Kidney (tissue), 14 donors: ENCODE data around the gene MAGI1. TPM values are rescaled to one million over a fixed set of nuclear protein-coding genes. Genes with fewer than 3 reads are reported as not detected.

ENCODE experiments used
- DNase-seq, 5 donors: peaks; one replicate each; pipeline ENCODE4 v3.0.0-alpha.2; 2013 to 2020
- FAIRE-seq: peaks from 2 replicates; lab custom pipeline; 2012; peaks lifted over from hg19 to GRCh38; lab: Jason Lieb, UNC
- H3K27ac ChIP-seq, 2 donors: one replicate each; pipeline ENCODE4 v1.7.0; 2013; ENCODE audit warnings: low read depth in 2 of 2, low read length in 2 of 2, inconsistent platforms in 1 of 2
- H3K27me3 ChIP-seq: one replicate; pipeline ENCODE4 v1.7.1; 2013; ENCODE audit warnings: low read length, inconsistent platforms; ENCODE audit not compliant: control insufficient read depth, insufficient read depth
- H3K36me3 ChIP-seq, 3 donors: one replicate each; pipeline versions ENCODE4 v1.7.0 to v1.7.1; 2013; ENCODE audit warnings: low read length in 3 of 3, control low read depth in 1 of 3, inconsistent platforms in 1 of 3; ENCODE audit not compliant: insufficient read depth in 3 of 3, control insufficient read depth in 2 of 3
- H3K4me1 ChIP-seq, 3 donors: one replicate each; pipeline versions ENCODE4 v1.7.0 to v1.7.1; 2013; ENCODE audit warnings: low read length in 3 of 3, inconsistent platforms in 1 of 3, low read depth in 1 of 3; ENCODE audit not compliant: control insufficient read depth in 2 of 3, insufficient read depth in 2 of 3
- H3K4me3 ChIP-seq, 3 donors: one replicate each; pipeline versions ENCODE4 v1.7.0 to v1.8.1; 2013; ENCODE audit warnings: low read length in 3 of 3, control low read depth in 1 of 3, inconsistent platforms in 1 of 3
- H3K9ac ChIP-seq, 3 donors: one replicate each; pipeline versions ENCODE4 v1.7.0 to v1.7.1; 2013; ENCODE audit warnings: low read length in 3 of 3, control low read depth in 1 of 3, inconsistent platforms in 1 of 3
- H3K9me3 ChIP-seq, 3 donors: one replicate each; pipeline versions ENCODE4 v1.7.0 to v1.7.1; 2013; ENCODE audit warnings: low read length in 3 of 3, control low read depth in 1 of 3, inconsistent platforms in 1 of 3; ENCODE audit not compliant: control insufficient read depth in 2 of 3, insufficient read depth in 1 of 3
- CTCF ChIP-seq: IDR thresholded peaks from 3 replicates; pipeline ENCODE4 v1.5.1; 2012; ENCODE audit warnings: mild to moderate bottlenecking, moderate library complexity, borderline replicate concordance; ENCODE audit not compliant: insufficient read depth; ENCODE audit errors: extremely low read depth
- intact Hi-C: fragments of 100-400 bp; cut with DNase I; formaldehyde crosslinking; loops from one replicate; pipeline ENCODE4 v1.11.1; 2022
- polyA plus RNA-seq: library from polyadenylated mRNA; stranded (reverse); fragments of 350-450 nt; fragmentation: Illumina TruSeq; extraction: RNeasy Lipid Tissue Mini Kit (QIAGEN cat#74804); gene quantifications from one replicate; pipeline ENCODE4 v1.2.3, GENCODE V29; 2014; ENCODE audit warnings: low read depth, low replicate concordance; ENCODE audit not compliant: insufficient read depth
- total RNA-seq: library from RNA; stranded (reverse); fragmentation: NEBNext Ultra II Directional; extraction: Animal tissue kit (Norgen Biotek cat#: 25700); gene quantifications from one replicate; pipeline ENCODE4 v1.2.1, GENCODE V29; 2021
- donor health status: control.
- donor health status: control.
- donor health status: control.
- donor health status: control.
- donor health status: control.
- donor health status: DM: yes; HTN: yes; CAD: no.
- donor health status: Normal renal cell carcinoma (clear cell type).

The MAGI1 gene
- total and polyA plus RNA-seq, 2 donors from 2014 or later, result 8.2 to 42.8 TPM

- Histone ChIP-seq H3K9me3 (no peaks in the 10 kb centered on the region), H3K27me3 (no peaks in the 10 kb centered on the region), H3K27ac (no peak overlapping the region), H3K9ac (no peak overlapping the region), H3K36me3 (no peaks in the 10 kb centered on the region), H3K4me1 (peaks cover 0 to 4% (median 3%) of the 10 kb centered on the region in 3 donors), H3K4me3 (no peak overlapping the region)
- no peak for TF ChIP-seq CTCF
- intact Hi-C loops, result no loop called here
- DNase-seq (peak in 1 of 5 donors; percentile 29), FAIRE-seq (no peak)
These were observed 100.0 kb downstream of the MAGI1 start for GRCh38 chr3:65938676-65939075.

- intact Hi-C loops, result no loop called here
- H3K36me3 ChIP-seq, result no peaks in the 10 kb centered on the region
- no peaks in the 10 kb centered on the region for H3K27me3 ChIP-seq
- H3K9ac ChIP-seq, result no peak overlapping the region
- TF ChIP-seq CTCF, result no peak
- H3K4me3 ChIP-seq, result no peak overlapping the region
- no peak overlapping the region for H3K27ac ChIP-seq
- H3K9me3 ChIP-seq, result peaks cover 0 to 3% (median 0%) of the 10 kb centered on the region in 3 donors
- peaks cover 0 to 4% (median 3%) of the 10 kb centered on the region in 3 donors for H3K4me1 ChIP-seq
- no peak for DNase-seq
- FAIRE-seq, result peak; percentile 32
These were observed 100.6 kb downstream of the MAGI1 start for GRCh38 chr3:65938147-65938546.

- FAIRE-seq (no peak), DNase-seq (peak in 1 of 5 donors; percentile 32)
- intact Hi-C loops, result no loop called here
- no peak for TF ChIP-seq CTCF
- Histone ChIP-seq H3K4me3 (no peak overlapping the region), H3K27ac (no peak overlapping the region), H3K9ac (no peak overlapping the region), H3K36me3 (no peaks in the 10 kb centered on the region), H3K27me3 (no peaks in the 10 kb centered on the region), H3K4me1 (peaks cover 0 to 4% (median 3%) of the 10 kb centered on the region in 3 donors), H3K9me3 (peaks cover 0 to 5% (median 0%) of the 10 kb centered on the region in 3 donors)
These were observed 101.6 kb downstream of the MAGI1 start for GRCh38 chr3:65936908-65937638.
